NCI-H2081 (cell line): ENCODE data around the gene HSPA9.

Experiments used
- DNase-seq, 2 experiments: peaks; one replicate each; lab custom pipeline; 2025; lab: John Stamatoyannopoulos, UW

Gene HSPA9

DNA sequence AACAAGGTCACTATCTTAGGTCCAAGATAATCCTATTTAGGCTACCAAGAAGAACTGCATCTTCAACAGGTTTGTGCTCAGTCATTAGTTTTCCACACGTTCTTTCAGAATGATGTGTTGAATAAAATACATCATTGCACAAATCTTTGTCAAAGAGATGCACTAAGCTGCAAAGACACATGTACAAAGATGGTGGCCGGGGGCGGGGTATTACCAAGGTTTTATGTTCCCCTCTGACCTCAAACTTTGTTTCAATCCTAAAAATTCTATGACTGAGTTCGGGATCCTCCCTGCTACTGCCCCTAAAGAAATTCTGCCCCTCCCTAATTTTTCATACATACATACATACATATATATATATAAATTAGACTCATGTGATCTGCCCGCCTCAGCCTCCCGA, 14.2 kb downstream of the HSPA9 start:
- DNase-seq: no peak

- no peak for DNase-seq
Measured at GRCh38 chr5:138559937-138560336, 15.3 kb downstream of the HSPA9 start.

DNA sequence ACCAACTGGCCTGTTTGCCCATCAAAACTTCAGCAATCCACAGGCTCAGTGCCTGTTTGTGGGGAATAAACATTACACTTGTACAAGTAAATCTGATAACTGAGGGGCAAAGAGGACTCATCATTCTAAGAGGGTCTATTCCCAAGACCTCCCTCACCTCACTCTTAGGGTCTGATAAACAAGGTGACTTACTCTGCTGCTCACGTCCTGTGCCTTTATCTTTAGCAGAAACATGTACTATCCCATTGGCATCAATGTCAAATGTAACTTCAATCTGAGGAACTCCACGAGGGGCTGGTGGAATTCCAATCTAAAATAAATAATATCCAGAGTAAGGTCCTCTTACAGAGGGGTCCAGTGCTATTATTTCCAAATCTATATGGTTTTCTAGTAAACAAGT, 17.5 kb downstream of the HSPA9 start:
- no peak for DNase-seq

GRCh38 chr5:138554143-138554542, 21.1 kb downstream of the HSPA9 start:
- no peak for DNase-seq

DNA sequence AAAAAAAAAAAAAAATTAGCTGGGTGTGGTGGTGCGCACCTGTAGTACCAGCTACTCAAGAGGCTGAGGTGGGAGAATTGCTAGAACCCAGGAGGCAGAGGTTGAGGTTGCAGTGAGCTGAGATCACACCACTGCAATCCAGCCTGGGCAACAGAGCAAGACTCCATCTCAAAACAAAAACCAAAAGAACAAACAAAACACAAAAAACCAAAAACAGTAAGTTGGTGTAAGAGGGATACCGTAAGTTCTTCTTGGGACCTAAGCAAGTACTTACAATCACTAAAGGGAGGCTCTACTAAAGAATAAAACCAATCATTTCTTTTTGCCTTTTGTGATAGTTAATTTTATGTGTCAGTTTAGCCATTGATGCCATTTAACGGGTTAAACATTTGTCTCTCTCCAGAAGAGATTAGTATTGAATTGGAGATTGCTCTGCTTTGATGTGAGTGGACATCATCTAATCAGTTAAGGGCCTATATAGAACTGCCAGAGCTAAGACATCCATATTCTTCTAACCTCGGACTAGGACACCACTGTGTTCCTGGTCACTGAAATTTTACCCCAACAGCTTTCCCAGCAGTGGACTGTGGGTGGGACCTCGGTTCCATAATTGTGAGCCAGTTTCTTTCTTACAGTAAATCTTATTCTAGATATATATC, 21.6 kb downstream of the HSPA9 start:
- no peak for DNase-seq

DNA sequence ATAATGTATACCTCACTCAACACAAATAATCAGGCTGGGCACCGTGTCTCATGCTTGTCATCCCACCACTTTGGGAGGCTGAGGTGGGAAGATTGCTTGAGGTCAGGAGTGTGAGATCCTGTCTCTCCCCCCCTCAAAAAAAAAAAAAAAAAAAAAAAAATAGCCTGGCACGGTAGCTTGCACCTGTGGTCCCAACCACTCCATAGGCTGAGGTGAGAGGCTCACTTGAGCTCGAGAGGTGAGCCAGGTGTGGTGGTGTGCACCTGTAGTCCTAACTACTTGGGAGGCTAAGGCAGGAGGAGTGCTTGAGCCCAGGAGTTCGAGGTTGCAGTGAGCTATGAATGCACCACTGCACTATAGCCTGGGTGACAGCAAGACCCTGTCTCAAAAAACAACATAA, 22.5 kb downstream of the HSPA9 start:
- no peak for DNase-seq

GRCh38 chr5:138549414-138549813, 25.8 kb downstream of the HSPA9 start:
- no peak for DNase-seq

DNA sequence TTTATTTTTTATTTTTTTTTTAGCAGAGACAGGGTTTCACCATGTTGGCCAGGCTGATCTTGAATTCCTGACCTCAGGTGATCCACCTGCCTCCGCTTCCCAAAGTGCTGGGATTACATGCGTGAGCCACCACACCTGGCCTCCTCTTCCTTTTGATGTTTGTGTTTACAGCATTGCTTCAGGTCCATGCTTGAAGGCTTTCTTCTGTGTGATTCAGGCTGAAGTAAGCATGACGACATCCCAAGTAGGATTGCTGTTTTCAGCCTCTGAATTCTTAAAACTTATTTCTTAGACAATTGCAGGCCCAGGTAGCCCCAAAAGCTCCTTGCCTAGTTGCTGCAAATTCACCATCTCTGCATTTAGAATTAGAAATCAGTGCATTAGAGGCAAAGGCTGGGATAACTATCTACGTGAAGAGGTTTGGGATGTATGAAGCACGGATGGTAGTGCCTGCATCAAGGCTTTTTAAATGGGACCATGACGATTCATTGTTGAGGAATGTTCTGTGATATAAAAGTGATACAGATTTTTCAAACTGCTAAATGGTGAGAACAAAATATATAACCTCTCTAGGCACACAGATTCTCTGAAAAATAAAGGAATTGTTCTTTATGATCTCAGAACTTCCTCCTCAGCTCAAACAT, 29.2 kb downstream of the HSPA9 start:
- no peak for DNase-seq

- DNase-seq: no peak
Measured at GRCh38 chr5:138544181-138545134, 30.7 kb downstream of the HSPA9 start.

DNA sequence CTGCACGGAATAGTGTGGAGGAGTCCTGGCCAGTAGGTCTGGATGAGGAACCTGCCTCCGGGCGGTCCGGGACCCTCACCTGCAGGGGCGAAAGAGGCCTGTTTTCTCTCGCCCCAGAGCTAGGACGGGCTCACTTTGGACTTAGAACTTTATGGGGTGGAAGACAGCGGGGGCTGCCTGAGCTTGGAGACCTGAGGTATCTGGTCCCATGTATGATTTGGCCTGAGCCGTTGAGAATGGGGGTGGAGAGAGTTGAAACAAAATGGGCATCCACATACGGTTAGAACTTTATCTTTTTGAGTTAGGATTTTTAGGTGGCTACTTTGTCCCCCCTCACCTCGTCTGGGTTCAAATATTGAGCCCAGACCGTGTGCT, 31.5 kb downstream of the HSPA9 start:
- no peak for DNase-seq

DNA sequence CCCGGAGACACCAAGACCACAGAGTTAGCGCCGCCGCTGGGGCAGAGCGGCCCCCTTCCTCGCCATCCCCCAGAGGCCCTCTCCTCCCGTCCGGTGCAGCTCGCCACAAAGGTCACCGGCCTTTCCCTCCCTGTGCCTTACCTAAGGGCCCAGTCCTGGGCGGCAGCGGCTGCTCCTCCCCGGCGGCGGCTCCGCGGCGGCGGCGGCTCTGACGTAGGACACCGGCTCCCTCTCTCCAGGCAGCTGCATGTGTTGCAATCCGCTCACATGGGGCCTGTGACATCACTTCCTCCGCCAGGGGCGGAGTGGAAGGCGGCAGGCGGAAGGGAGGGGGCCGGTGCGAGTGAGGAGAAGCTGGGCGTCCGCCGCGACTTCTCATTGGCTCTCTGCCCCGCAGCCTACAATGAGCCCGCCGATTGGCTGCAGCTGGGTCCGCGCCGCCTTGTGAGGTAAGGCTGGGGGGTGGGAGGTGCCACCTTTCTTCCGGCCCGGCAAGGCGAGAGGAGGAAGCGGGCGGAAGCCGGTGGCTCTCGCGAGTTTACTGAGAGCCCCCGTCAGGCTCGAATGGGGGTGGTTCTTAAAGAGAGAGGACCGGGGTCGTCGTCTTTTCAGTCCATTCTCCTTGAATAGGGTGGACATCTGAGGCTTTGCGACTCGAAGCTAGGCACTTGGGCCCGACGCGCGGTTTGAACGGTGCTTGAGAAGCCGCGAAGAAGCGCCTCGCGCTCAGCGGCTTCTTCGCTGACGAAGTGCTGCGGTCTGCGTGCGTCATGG, 32.1 kb downstream of the HSPA9 start, which contains the start of gene ETF1:
Gene ETF1 (minus strand): TSS at position 281 of the 774 bp plus-strand sequence. CDS start 318 bp downstream, outside the sequence.
- DNase-seq: peak; percentile 98

DNA sequence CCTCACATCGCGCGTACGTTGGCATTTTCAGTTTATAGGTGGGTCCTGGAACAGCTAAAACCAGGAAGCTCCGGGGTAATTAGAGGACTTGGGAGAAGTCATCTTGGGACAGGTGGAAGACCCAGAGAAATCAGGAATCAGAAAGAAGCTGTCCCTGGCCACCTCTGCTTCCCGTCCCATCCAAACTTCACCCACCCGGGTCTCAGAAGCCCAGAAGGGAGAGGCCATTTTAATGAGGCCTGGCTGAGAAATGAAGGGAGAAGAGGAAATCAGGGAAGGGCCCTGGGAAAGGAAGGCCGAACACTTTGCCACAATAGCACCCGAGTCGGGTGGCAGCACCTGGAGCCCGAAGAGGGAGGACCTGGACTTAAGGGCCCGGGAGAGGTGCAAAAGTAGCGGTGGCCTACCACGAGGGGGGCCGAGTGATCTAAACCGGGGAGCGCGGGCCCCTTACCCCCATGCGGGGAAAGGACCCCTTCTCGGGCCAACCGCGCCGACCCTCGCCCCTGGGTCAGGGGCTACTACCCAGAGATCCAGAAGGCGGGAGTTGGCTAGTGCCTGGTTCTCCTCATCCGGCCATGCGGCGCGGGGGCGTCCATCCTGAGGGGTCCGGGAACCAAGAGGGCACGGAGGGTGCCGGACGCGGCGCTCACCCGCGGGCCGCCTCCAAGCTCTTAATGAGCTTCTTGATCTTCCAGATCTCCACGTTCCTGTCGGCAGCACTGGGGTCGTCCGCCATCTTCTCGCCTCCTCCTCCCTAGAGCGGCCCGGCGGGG, 32.8 kb downstream of the HSPA9 start:
- no peak for DNase-seq

GRCh38 chr5:138541511-138542179, 33.6 kb downstream of the HSPA9 start:
- no peak for DNase-seq

- DNase-seq: no peak
Measured at GRCh38 chr5:138539791-138540190, 35.4 kb downstream of the HSPA9 start.

DNA sequence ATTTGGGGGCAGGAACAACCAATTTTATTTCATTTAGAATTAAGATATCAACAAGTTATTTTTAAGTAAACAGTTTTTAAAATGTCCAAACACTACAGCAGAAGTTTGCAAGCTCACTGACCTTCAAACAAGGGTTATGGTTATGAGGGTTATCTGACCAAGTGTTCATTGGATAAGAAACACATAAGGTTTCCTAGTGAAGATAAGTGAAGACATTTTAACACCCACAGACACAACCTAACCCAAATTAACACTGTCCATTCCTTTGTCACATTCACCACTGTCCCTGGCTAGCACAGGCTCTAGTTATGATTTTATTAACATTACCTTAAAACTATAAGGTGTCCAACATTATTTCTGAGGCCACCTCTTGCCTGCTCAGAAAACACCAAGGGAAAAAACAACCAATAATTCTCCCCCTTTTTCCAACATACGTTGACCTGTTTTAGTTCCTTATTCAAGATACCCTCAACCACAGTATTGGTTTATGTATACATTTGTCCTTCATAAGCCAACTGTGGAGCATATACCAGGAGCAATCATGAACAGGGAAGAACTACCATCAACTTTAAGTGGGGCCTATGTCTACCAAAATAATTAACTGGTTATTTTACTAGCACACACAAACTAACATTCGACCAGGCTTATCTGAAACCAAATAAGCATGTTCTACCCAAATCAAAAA, 36.1 kb downstream of the HSPA9 start:
- no peak for DNase-seq

GRCh38 chr5:138536665-138537315, 38.4 kb downstream of the HSPA9 start:
- DNase-seq: no peak

DNA sequence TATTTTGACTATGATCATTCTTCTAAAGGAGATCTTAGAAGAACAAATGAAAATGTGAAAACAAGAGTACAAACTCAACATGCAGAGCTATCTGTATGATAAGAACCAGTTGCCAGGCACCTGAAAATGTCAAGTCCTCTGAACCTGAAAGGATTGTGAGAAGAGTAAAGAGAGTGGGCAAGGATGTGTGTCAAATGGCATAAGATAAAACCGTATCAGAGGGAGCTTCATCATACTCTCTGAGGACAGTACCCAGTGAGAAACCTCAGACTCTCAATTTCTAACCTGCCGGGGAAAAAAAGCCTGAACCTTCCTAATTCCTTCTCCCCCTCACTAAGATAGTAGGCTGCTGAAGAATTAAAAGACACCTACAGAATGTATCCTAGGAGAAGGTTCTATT, 39.0 kb downstream of the HSPA9 start:
- no peak for DNase-seq

- no peak for DNase-seq
Measured at GRCh38 chr5:138533973-138534941, 40.9 kb downstream of the HSPA9 start.
